OCI-LY3 (cell line): Measurements from ENCODE around the gene YARS2.
"Not testable (repeated sequence)": the region's sequence is repeated elsewhere in the genome, so short reads cannot be mapped to it uniquely, and the experiment has no call there.

ENCODE experiments used
- H2AFZ ChIP-seq: fragments of 200-600, 300-600 bp; shearing (Covaris generic); 2 replicates; pipeline ENCODE4 v1.6.0; 2014; ENCODE audit warnings: antibody characterized with exemption, low read depth, low read length
- H3K27ac ChIP-seq: fragments of 200-600, 300-600 bp; sonication (generic); 2 replicates; pipeline ENCODE4 v1.5.1; 2014; ENCODE audit warnings: mild to moderate bottlenecking, low read length, moderate library complexity, mixed read lengths
- H3K27me3 ChIP-seq: fragments of 200-600, 300-600 bp; sonication (generic); 2 replicates; pipeline ENCODE4 v1.6.1; 2014; ENCODE audit warnings: low read depth, low read length, mixed read lengths
- H3K36me3 ChIP-seq: fragments of 200-600, 300-600 bp; sonication (generic); replicated peaks from 2 replicates; pipeline ENCODE3; 2014; ENCODE audit warnings: low read depth, low read length, mixed read lengths
- H3K4me1 ChIP-seq: fragments of 300-600, 200-600 bp; sonication (generic); 2 replicates; pipeline ENCODE4 v1.6.1; 2014; ENCODE audit warnings: low read length, mixed read lengths
- H3K4me2 ChIP-seq: fragments of 200-600, 300-600 bp; sonication (generic); 2 replicates; pipeline ENCODE4 v1.6.1; 2014; ENCODE audit warnings: low read length, mixed read lengths
- H3K4me3 ChIP-seq: fragments of 300-600, 200-600 bp; sonication (generic); 2 replicates; pipeline ENCODE4 v1.5.1; 2014; ENCODE audit warnings: antibody characterized with exemption, mild to moderate bottlenecking, low read length, moderate library complexity
- H3K79me2 ChIP-seq: fragments of 300-600, 200-600 bp; shearing (Covaris generic); 2 replicates; pipeline ENCODE4 v1.6.1; 2014; ENCODE audit warnings: mild to moderate bottlenecking, low read length, mixed read lengths
- H3K9ac ChIP-seq: fragments of 300-600, 200-600 bp; shearing (Covaris generic); 2 replicates; pipeline ENCODE4 v1.6.0; 2014; ENCODE audit warnings: mild to moderate bottlenecking, low read length, moderate library complexity
- H3K9me3 ChIP-seq: fragments of 200-600, 300-600 bp; shearing (Covaris generic); 2 replicates; pipeline ENCODE4 v1.6.1; 2014; ENCODE audit warnings: low read length, mixed read lengths; ENCODE audit not compliant: insufficient read depth
- H4K20me1 ChIP-seq: fragments of 200-600, 300-600 bp; sonication (generic); 2 replicates; pipeline ENCODE4 v1.6.1; 2016; ENCODE audit warnings: low read length, mixed read lengths; ENCODE audit not compliant: insufficient read depth
- CTCF ChIP-seq: fragments of 200-600, 300-600 bp; sonication (generic); IDR thresholded peaks from 2 replicates; pipeline ENCODE4 v1.5.1; 2014; ENCODE audit warnings: antibody characterized with exemption, low read length, low read depth
- EZH2phosphoT487 ChIP-seq: fragments of 200-600 bp; shearing (Covaris generic); IDR thresholded peaks from 2 replicates; pipeline ENCODE4 v1.6.1; 2018; ENCODE audit warnings: antibody characterized with exemption, mixed run types, low read depth

Gene YARS2

DNA sequence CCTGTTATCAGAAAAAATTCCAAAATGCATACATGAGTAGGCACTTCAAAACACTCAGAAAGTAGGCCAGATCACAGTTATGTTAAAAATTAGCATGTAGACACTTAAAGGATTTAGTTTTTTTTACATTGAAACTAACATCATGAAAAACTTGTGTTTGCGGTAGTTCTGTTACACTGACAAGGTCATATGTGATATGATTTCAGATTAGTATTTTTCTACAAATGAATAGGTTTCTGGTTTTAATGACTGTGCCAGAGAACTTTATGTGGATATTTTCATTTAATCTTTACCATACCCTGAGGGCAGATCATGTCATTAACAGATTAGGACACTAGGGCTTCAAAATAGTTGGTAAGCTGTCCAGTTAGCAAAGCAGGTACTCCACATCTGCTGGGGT is 20.7 kb downstream of the YARS2 start:
- Histone ChIP-seq H4K20me1 (no peaks in the 10 kb centered on the region), H3K9ac (no peak overlapping the region), H3K9me3 (no peaks in the 10 kb centered on the region), H3K27me3 (no peaks in the 10 kb centered on the region), H3K36me3 (peaks cover 35% of the 10 kb centered on the region), H3K4me1 (no peaks in the 10 kb centered on the region), H3K4me3 (no peak overlapping the region), H2AFZ (no peak overlapping the region), H3K79me2 (no peaks in the 10 kb centered on the region), H3K4me2 (no peak overlapping the region), H3K27ac (no peak overlapping the region)
- TF ChIP-seq CTCF: no peak

GRCh38 chr12:32727237-32727636 is 28.5 kb downstream of the YARS2 start:
- Histone ChIP-seq H3K27me3 (no peaks in the 10 kb centered on the region), H3K9ac (no peak overlapping the region), H3K4me1 (no peaks in the 10 kb centered on the region), H3K9me3 (no peaks in the 10 kb centered on the region), H3K36me3 (peaks cover 17% of the 10 kb centered on the region), H3K27ac (no peak overlapping the region), H3K79me2 (no peaks in the 10 kb centered on the region), H4K20me1 (no peaks in the 10 kb centered on the region), H2AFZ (no peak overlapping the region), H3K4me2 (no peak overlapping the region), H3K4me3 (no peak overlapping the region)
- TF ChIP-seq EZH2phosphoT487 (no peak), CTCF (no peak)

DNA sequence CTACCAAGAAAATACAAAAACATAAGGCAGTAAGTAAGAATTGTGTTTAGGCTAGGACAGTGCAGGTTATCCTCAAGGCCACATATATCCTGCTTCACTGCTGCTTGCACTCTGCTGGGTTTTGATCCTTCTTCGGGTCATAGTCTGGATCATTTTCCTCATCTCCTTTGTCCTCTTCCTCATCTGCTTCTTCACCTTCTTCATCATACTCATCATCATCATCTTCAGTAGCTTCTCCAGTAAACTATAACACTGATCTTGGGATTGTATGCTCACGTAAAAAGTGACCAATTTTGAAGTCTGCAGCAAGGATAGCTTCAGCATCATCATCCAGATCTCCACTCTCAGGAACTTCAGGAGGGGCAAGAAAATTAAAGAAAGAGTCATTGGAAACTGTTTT is 29.4 kb downstream of the YARS2 start:
- no peaks in the 10 kb centered on the region for H3K79me2 ChIP-seq
- H3K9ac ChIP-seq: no peak overlapping the region
- H3K4me1 ChIP-seq: no peaks in the 10 kb centered on the region
- no peak overlapping the region for H3K4me2 ChIP-seq
- no peak overlapping the region for H3K4me3 ChIP-seq
- H3K27me3 ChIP-seq: no peaks in the 10 kb centered on the region
- no peak overlapping the region for H2AFZ ChIP-seq
- TF ChIP-seq EZH2phosphoT487 (no peak), CTCF (no peak)
- peaks cover 18% of the 10 kb centered on the region for H3K36me3 ChIP-seq
- H3K27ac ChIP-seq: no peak overlapping the region
- H4K20me1 ChIP-seq: no peaks in the 10 kb centered on the region; the same call in 1 of the 2 replicates
- H3K9me3 ChIP-seq: no peaks in the 10 kb centered on the region

- H3K9me3 ChIP-seq, H4K20me1 ChIP-seq, H3K27ac ChIP-seq, H3K27me3 ChIP-seq, H2AFZ ChIP-seq, H3K4me1 ChIP-seq, H3K4me2 ChIP-seq, H3K9ac ChIP-seq, H3K4me3 ChIP-seq, H3K79me2 ChIP-seq: not testable (repeated sequence)
- peaks cover 23% of the 10 kb centered on the region for H3K36me3 ChIP-seq
Observed at GRCh38 chr12:32725308-32725707, 30.4 kb downstream of the YARS2 start.

- Histone ChIP-seq H3K9me3 (no peaks in the 10 kb centered on the region), H3K4me3 (no peak overlapping the region), H3K27ac (no peak overlapping the region), H3K9ac (no peak overlapping the region), H3K4me1 (peaks cover 10% of the 10 kb centered on the region), H4K20me1 (no peaks in the 10 kb centered on the region; the same call in 1 of the 2 replicates), H2AFZ (no peak overlapping the region), H3K27me3 (no peaks in the 10 kb centered on the region), H3K4me2 (no peak overlapping the region), H3K79me2 (no peaks in the 10 kb centered on the region), H3K36me3 (peaks cover 24% of the 10 kb centered on the region)
- TF ChIP-seq EZH2phosphoT487 (no peak), CTCF (no peak)
Observed at GRCh38 chr12:32718926-32719325, 36.8 kb downstream of the YARS2 start.
